ENCODE measurements around the gene ORM2. TPM values are rescaled to one million over a fixed set of nuclear protein-coding genes. Genes with fewer than 3 reads are reported as not detected.

The ORM2 gene
- total RNA-seq, 4 donors from 2014 or later, result 9.5 TPM; not detected in 3

- 92% methylated on average over 13 of the region's 16 CpGs for WGBS
- no peak overlapping the region for H3K4me3 ChIP-seq
- H3K9me3 ChIP-seq, result no peaks in the 10 kb centered on the region
- H3K4me1 ChIP-seq, result peaks cover 38% of the 10 kb centered on the region
- H3K27ac ChIP-seq, result no peak overlapping the region
- TF ChIP-seq EP300 (IDR thresholded peaks at IDR 0.05), result no peak
- no peak for TF ChIP-seq POLR2A (IDR thresholded peaks at IDR 0.05)
- TF ChIP-seq CTCF (IDR thresholded peaks at IDR 0.05), result no peak
- peak; percentile 42 to 71 for DNase-seq (ENCODE audit: low spot score in 2 of 2)
- no peaks in the 10 kb centered on the region for H3K27me3 ChIP-seq
- peaks cover 3% of the 10 kb centered on the region for H3K36me3 ChIP-seq
These were observed 42.5 kb upstream of the ORM2 start for GRCh38 chr9:114287001-114287762.

DNA sequence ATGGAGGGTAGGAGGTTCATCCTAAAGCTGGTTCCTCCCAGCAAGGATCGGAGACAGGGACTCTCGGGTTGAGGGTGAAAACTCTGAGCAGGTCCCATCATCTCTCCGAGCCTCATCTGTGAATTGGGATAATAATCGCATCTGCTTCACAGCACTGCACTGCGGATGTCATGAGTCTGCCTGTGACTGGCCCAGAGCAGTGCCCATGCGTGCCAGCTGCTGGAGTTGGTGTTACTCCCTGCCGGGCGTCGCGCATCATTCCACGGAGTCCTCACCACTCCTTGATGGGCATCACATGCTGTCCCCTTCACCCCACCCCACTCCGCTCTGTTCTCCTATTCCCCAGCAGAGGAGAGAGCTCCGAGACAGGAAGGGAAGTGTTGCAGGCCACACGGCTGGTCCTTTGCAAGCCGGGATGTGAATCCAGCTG, 41.9 kb upstream of the ORM2 start:
- Histone ChIP-seq H3K36me3 (peaks cover 5% of the 10 kb centered on the region), H3K27ac (no peak overlapping the region), H3K4me3 (no peak overlapping the region), H3K9me3 (no peaks in the 10 kb centered on the region), H3K4me1 (peaks cover 32% of the 10 kb centered on the region), H3K27me3 (no peaks in the 10 kb centered on the region)
- 61% methylated on average over 11 of the region's 15 CpGs for WGBS
- peak; percentile 50 to 59 for DNase-seq (ENCODE audit: low spot score in 2 of 2)
- TF ChIP-seq POLR2AphosphoS5 (IDR thresholded peaks at IDR 0.05), result no peak
- TF ChIP-seq POLR2A (IDR thresholded peaks at IDR 0.05), result no peak
- TF ChIP-seq EP300 (IDR thresholded peaks at IDR 0.05), result no peak
- no peak for TF ChIP-seq CTCF (IDR thresholded peaks at IDR 0.05)

- WGBS, result 28% methylated on average over 4 of the region's 23 CpGs
- Histone ChIP-seq H3K27ac (no peak overlapping the region), H3K36me3 (peaks cover 5% of the 10 kb centered on the region), H3K27me3 (no peaks in the 10 kb centered on the region), H3K4me1 (peaks cover 30% of the 10 kb centered on the region), H3K9me3 (no peaks in the 10 kb centered on the region), H3K4me3 (no peak overlapping the region)
- peak; percentile 61 to 63 for DNase-seq (ENCODE audit: low spot score in 2 of 2)
- TF ChIP-seq CTCF (IDR thresholded peaks at IDR 0.05) (no peak), POLR2AphosphoS5 (IDR thresholded peaks at IDR 0.05) (no peak), EP300 (IDR thresholded peaks at IDR 0.05) (no peak), POLR2A (IDR thresholded peaks at IDR 0.05) (no peak)
These were observed 41.2 kb upstream of the ORM2 start for GRCh38 chr9:114288193-114289091.

- 86% methylated on average over 8 of the region's 13 CpGs for WGBS
- DNase-seq (ENCODE audit: low spot score in 2 of 2), result peak; percentile 59 to 71
- H3K27ac ChIP-seq, result no peak overlapping the region
These were observed 40.6 kb upstream of the ORM2 start for GRCh38 chr9:114289106-114289505.

More at GRCh38 chr9:114289106-114289505, 40.6 kb upstream of the ORM2 start:
- Histone ChIP-seq H3K4me3 (no peak overlapping the region), H3K27me3 (no peaks in the 10 kb centered on the region), H3K9me3 (no peaks in the 10 kb centered on the region), H3K36me3 (peaks cover 5% of the 10 kb centered on the region), H3K4me1 (peaks cover 26% of the 10 kb centered on the region)
- TF ChIP-seq CTCF (IDR thresholded peaks at IDR 0.05), result no peak
- TF ChIP-seq POLR2A (IDR thresholded peaks at IDR 0.05), result no peak
- no peak for TF ChIP-seq EP300 (IDR thresholded peaks at IDR 0.05)
- no peak for TF ChIP-seq POLR2AphosphoS5 (IDR thresholded peaks at IDR 0.05)

All from suprapubic skin (tissue), 4 donors.